WERI-Rb-1 (cell line): ENCODE measurements around the gene RAD51B.

Experiments used
- DNase-seq: peaks from one replicate; pipeline ENCODE4 v3.0.0-alpha.2; 2020
- H3K27ac ChIP-seq: fragments of 250-450 bp; sonication (Bioruptor Pico); 2 replicates; pipeline ENCODE4 v1.5.1; 2020; ENCODE audit warnings: mild to moderate bottlenecking, moderate library complexity
- H3K27me3 ChIP-seq: fragments of 250-450 bp; sonication (Bioruptor Pico); 2 replicates; pipeline ENCODE4 v1.5.1; 2021; ENCODE audit warnings: mild to moderate bottlenecking, low read depth, moderate library complexity; ENCODE audit not compliant: insufficient read depth, severe bottlenecking
- H3K36me3 ChIP-seq: fragments of 250-450 bp; sonication (Bioruptor Pico); 2 replicates; pipeline ENCODE4 v1.5.1; 2020; ENCODE audit warnings: mild to moderate bottlenecking, moderate library complexity
- H3K4me3 ChIP-seq: 2 replicates; pipeline ENCODE4 v1.5.1; 2011; ENCODE audit warnings: low read depth, mild to moderate bottlenecking, control low read depth, low read length
- H3K9me3 ChIP-seq: fragments of 250-450 bp; sonication (Bioruptor Pico); 2 replicates; pipeline ENCODE4 v1.5.1; 2021; ENCODE audit warnings: mild to moderate bottlenecking, moderate library complexity; ENCODE audit not compliant: severe bottlenecking
- TF ChIP-seq, protein P1 (sequence below): IDR thresholded peaks from 2 replicates; pipeline ENCODE4 v1.5.1; 2011; ENCODE audit warnings: low read depth, mild to moderate bottlenecking, control low read depth, inconsistent platforms, low read length

RAD51B gene

GRCh38 chr14:68198713-68199495 is 379.3 kb downstream of the RAD51B start:
- H3K9me3 ChIP-seq: no peaks in the 10 kb centered on the region
- no peak overlapping the region for H3K27ac ChIP-seq
- no peaks in the 10 kb centered on the region for H3K27me3 ChIP-seq
- DNase-seq: no peak
- H3K4me3 ChIP-seq: no peak overlapping the region
- no peaks in the 10 kb centered on the region for H3K36me3 ChIP-seq
- TF ChIP-seq, protein P1, sequence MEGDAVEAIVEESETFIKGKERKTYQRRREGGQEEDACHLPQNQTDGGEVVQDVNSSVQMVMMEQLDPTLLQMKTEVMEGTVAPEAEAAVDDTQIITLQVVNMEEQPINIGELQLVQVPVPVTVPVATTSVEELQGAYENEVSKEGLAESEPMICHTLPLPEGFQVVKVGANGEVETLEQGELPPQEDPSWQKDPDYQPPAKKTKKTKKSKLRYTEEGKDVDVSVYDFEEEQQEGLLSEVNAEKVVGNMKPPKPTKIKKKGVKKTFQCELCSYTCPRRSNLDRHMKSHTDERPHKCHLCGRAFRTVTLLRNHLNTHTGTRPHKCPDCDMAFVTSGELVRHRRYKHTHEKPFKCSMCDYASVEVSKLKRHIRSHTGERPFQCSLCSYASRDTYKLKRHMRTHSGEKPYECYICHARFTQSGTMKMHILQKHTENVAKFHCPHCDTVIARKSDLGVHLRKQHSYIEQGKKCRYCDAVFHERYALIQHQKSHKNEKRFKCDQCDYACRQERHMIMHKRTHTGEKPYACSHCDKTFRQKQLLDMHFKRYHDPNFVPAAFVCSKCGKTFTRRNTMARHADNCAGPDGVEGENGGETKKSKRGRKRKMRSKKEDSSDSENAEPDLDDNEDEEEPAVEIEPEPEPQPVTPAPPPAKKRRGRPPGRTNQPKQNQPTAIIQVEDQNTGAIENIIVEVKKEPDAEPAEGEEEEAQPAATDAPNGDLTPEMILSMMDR: no peak

DNA sequence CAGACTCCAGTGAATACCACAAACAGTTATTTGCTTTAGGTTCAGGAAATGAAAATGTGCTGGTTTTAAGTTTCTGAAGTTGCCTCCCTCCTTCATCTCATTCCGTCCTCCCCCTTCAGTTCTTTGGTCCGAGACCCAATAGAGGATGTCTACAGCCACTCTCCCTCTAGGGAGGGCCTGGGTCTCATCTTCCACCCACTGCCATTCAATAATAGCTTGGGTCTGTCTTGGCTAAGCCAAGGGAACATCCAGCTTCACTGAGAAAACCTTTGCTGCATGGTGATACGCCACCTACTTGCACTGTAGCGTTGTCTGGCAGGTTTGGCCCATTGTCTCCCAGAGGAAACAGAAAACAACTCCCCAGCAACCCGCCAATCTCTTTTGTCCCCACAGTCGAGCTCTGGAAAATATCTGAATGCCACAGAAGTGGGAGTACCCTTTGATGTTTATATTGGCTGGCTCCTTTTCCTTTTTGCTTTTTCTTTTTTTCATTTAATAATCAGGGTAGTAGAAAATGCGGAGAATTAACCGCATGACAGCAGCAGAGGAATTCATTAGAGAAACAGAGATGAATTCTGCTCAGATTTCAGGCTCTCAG is 380.1 kb downstream of the RAD51B start:
- H3K27ac ChIP-seq: no peak overlapping the region
- H3K9me3 ChIP-seq: no peaks in the 10 kb centered on the region
- H3K36me3 ChIP-seq: no peaks in the 10 kb centered on the region
- DNase-seq: no peak
- H3K4me3 ChIP-seq: no peak overlapping the region
- H3K27me3 ChIP-seq: no peaks in the 10 kb centered on the region
- TF ChIP-seq, protein P1: no peak

DNA sequence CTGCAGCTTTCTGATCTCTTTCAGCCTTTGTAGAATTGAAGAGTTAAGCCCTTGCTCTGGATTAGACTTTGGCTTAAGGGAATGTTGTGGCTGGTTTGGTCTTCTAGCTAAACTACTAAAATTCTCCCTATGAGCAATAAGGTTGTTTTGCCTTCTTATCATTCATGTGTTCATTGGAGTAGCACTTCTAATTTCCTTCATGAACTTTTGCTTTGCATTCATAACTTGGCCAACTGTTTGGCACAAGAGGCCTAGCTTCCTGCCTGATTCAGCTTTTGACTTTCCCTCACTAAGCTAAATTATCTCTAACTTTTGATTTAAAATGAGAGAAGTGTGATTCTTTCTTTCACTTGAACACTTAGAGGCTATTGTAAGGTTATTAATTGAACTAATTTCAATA is 384.3 kb downstream of the RAD51B start:
- TF ChIP-seq, protein P1: no peak
- no peaks in the 10 kb centered on the region for H3K9me3 ChIP-seq
- no peak for DNase-seq
- H3K27me3 ChIP-seq: no peaks in the 10 kb centered on the region
- H3K4me3 ChIP-seq: no peak overlapping the region
- H3K36me3 ChIP-seq: no peaks in the 10 kb centered on the region
- H3K27ac ChIP-seq: no peak overlapping the region

GRCh38 chr14:68208218-68208617 is 388.6 kb downstream of the RAD51B start:
- no peaks in the 10 kb centered on the region for H3K36me3 ChIP-seq
- TF ChIP-seq, protein P1: no peak

DNA sequence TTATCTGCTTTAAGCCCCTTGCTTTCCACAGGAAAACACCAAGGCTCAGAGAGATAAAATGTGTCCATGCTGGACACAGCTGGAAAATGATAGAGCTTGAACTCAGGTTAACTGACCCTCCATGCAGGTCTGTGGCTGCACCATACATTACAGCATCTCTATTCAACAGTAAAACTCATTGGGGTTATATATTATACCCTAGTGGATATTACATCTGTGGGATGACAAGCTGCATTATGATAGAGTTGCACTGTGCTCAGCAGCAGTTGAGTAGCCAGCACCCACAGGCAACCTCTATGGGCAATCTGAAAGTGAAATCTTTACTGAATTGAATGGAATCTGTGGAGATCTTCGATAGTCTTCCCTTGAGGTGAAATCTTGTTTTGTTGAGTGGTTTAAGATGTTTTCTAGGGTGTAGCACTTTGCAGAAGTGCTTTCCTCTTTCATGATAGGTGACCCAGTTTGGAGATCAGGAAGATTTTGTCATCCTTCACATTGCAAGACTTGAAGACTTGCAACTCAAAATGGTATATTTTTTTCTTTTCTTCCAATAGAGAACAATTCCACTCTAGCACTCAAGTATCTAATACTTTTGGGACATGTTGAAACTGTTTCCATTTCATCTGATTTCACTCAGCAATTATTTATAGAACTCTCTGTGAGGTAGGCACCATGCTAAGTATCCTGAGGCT is 389.2 kb downstream of the RAD51B start:
- Histone ChIP-seq H3K36me3 (no peaks in the 10 kb centered on the region), H3K27ac (no peak overlapping the region), H3K27me3 (no peaks in the 10 kb centered on the region), H3K9me3 (no peaks in the 10 kb centered on the region), H3K4me3 (no peak overlapping the region)
- DNase-seq: no peak
- TF ChIP-seq, protein P1: no peak

More at GRCh38 chr14:68208218-68208617, 388.6 kb downstream of the RAD51B start:
- Histone ChIP-seq H3K27ac (no peak overlapping the region), H3K4me3 (no peak overlapping the region), H3K27me3 (no peaks in the 10 kb centered on the region), H3K9me3 (no peaks in the 10 kb centered on the region)
- DNase-seq: no peak
